Activated CD4-positive, CD25-positive, alpha-beta regulatory T cell treated with anti-CD3 and anti-CD28 coated beads, Interleukin-2, amount 50 U/mL, for 24 hours (primary cell): ENCODE data around the gene CCDC170.
A peak's percentile ranks its signal among the peaks of the same experiment; 100 is the strongest.

Source experiments
- ATAC-seq, 2 donors: fragments of 150-1000 bp; cut with Tn5 transposase; one replicate each; pipeline ENCODE4 v1.10.0; 2021; ENCODE audit warnings: mild to moderate bottlenecking in 1 of 2, moderate library complexity in 1 of 2

The CCDC170 gene

DNA sequence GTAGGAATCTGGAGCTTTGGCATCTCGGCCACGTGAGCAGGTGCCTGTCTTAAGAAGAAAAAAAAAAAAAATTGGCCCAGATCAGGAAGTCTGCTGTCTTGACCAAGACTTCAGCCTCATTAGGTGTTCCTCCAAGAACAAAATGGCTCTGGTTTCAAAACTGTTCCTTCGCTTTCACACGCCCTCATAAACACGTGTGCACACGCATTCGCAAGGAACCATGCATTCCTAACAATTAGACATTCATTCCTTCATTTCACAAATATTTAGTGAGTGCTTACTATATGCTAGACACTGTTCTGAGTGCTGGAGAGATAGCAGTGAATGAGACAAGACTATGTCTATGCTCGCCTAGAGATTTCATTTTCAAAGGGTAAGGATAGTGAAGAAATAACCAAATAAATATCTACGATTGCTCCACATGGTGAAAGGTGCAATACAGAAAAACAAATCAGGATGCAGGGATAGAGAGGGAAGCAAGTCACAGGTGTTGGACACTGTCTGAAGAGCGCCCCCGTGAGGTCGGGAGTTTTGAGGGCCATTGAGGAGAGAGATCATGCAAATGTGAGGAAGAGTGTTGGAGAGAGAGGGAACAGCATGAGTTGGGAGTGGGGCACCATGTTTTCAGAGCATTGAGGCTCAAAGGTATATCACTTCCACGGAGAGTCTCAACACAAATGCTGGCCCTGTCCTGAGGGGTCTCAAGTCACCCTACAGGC lies 53.3 kb downstream of the CCDC170 start:
- no peak for ATAC-seq

DNA sequence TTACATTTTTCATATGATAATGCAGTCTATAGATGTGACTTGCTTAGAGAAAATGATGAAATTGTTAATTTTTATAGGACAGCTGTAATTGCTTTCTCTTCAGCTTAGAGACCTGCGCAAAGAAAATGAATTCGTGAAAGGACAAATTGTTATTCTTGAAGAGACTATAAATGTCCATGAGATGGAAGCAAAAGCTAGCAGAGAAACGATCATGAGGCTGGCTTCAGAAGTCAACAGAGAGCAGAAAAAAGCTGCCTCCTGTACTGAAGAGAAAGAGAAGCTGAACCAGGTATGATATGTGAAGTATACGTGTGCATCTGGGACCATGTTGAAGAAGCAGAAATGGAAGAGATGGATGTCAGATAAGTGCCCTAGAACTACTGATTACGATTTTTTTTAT lies 54.4 kb downstream of the CCDC170 start:
- no peak for ATAC-seq

DNA sequence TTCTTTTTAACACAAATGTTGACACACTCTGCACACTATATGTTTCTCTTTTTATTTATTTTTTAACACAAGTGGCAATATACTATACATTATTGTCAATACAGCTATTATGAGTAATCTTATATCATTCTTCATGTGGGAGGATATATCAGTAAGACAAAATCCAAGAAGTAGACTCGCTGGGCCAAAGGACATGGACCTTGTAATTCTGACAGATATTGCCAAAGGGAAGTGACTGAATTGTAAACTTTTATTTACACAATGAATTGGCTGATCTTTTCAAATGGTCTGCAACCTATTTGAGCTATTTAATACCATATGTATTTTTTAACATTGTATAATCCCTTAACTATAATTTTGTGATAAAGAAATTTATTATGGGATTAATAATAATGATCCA lies 56.0 kb downstream of the CCDC170 start:
- ATAC-seq: no peak

DNA sequence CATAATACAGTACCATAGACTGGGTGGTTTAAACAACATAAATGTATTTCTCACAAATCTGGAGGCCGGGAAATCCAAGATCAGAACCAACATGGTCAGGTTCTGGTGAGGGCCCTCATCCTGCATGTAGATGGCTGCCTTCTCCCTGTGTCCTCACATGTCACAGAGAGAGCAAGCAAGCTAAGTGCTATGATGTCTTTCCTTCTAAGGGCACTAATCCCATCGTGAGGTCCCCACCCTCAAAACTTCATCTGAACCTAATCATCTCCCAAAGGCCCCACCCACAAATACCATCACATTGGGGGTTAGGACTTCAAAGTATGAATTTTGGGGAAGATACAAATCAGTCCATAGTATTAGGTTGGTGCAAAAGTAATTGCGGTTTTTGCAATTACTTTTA lies 56.8 kb downstream of the CCDC170 start:
- ATAC-seq: no peak

DNA sequence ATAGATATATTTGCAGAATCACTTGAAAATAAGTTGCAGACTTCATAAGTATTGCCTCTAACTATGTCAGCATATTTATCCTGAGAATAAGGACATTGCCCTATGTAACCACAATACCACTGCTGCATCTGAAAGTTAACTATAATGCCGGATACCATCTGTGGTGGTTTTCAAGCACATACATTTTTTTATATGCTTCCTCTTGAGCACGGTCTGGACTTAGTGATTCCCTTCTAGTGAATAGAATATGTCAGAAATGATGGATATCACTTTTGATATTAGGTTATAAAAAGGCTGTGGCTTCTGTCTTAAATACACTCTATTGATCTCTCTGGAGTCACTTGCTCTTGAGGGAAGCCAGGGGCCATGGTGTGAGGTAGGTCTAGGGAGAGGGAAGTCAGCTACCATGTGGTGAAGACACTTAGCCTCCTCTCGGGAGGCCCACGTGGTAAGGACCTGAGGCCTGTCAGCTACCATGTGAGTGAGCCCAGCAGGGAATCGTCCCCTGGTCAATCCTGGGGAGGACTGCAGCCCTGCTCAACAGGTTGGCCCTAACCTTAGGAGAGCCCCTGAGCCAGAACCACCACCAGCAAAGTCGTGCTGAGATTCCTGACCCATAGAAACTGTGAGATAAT lies 57.5 kb downstream of the CCDC170 start:
- no peak for ATAC-seq

DNA sequence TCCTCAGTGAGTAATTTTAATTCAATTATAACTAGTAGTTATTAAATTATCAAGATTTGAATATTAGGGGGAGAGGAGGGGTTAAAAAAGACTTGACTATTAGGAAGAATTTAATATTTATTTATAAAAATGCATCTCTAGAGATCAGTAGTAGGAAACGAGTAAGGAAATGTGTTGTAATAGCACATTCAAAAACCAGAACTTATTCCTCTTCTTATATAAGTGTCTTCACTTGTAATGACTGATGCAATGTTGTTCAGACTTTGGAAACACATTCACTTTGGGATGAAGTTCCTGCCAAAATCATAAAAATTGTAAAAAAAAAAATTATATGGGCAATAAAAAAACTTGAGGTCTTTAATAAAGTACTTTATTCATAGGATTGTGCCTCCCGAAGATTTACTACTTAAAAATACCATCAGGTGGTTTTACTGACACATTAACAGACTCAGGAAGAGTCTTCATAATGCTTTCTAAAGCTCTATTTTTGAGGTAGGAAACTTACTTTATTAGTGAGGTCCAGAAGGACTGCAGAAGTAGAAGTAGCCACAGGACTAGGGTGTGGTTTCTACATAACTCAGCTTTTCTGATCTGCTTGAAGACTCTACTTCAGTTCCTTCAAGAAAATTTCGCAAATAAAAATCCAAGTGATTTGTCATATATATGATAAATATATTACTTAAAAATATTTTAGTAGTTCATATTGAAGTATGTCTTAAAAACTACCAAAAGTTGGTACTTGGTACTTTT lies 59.8 kb downstream of the CCDC170 start:
- ATAC-seq: no peak

DNA sequence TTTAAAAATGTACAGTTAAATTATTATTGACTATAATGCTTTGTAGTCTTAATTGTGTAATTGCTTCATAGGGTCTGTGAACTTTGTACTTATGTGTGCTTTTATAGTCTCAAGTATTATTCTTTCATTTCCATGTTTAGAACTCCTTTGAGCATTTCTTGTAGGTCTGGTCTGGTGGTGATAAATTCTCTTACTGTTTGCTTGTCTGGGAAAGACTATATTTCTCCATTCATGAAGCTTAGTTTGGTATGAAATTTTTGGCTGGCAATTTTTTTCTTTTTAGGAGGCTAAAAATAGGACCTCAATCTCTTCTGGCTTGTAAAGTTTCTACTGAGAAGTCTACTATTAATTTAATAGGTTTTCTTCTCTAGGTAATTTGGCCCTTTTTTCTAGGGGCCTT lies 67.4 kb downstream of the CCDC170 start:
- no peak for ATAC-seq

DNA sequence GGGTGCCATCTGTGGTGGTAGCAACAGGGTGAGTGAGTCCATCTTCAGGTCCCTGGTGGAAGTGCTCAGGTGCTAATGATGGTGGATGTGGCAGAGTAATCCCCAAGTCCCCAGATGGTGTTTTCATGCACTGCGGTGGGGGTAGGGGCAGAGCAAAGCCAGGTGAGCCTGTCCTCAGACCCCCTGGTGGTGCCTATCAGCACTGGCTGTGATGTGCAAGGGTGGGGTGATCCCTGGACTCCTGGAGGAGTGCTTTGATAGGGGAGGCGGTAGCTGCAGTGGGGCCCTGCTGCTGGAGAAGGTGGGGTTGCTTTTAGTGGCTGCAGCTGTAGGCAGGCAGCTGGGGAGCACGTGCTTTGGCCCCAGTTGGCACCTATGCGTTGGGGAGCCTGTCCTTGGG lies 70.8 kb downstream of the CCDC170 start:
- no peak for ATAC-seq

DNA sequence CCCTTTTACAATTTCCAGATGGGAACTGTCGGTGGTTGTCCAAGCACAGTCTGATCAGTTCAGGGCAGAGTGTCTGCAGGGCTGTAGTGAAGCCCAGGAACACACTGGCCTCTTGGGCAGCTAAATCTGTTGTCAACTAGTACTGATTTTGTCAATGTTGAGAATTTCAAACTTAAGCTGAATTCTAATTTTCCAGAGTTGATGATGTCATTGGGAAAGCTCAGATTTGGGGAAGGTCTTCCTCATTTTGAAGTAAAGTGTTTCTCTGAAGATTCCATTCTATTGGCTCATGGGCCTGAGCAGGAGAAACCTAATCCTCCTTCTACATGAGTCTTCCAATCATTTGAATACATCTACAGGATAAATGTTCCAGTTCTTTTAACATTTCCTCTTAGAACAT lies 72.1 kb downstream of the CCDC170 start:
- ATAC-seq: no peak

DNA sequence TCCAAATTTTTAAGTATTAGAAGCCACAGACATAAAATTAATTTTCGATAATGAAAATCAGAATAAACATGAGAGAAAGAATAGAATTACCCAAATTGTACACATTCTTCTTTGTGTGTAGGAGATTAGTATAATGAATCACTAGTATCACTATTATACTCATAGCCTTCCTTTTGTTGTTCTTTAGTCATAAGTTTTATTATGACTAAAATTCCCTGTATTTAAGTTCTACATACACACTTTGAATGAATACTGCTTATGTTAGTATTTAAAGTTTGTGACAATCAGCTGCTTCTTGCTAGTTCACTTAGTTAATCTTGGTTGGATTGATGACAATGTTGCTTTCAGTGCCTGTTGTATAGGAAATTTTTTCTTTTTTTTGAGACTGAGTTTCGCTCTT lies 72.7 kb downstream of the CCDC170 start:
- peak; percentile 70 to 83 for ATAC-seq

DNA sequence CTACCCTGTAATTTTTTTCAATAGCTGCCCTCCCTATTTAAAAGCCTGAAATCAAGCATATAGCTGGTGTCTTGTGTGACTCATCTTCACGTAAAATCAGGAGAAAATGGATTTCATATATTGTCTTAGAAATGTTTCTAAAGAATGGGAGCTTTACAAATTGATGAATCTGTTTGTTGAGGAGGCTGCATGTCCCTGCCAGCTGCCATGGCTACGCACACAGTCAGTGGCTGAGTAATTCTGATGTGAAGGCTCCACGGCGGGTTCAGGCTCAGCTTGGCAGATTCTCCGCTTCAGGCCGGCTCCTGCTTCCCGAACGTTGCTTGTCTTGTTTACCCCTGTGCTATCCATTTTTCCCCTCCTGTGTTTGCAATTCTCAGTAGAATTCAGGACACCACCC lies 82.8 kb downstream of the CCDC170 start:
- ATAC-seq: no peak

DNA sequence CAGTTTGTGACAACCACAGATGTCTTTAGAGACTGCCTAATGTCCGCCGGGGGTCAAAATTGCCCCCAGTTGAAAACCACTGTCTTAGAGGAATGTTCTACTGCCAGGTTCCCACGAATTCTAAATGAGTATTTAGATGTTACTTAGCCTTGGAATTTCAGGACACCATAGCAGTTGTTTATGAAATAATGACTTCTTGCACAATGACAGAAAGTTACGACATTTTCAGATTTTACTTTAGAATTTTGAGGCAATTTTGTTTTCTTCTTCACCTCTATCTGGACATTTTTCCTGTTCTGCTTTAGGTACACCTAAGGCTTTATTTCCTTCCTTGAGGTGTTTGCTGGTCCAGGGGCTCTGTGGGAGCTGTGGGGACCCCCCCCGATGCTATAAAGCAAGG lies 83.4 kb downstream of the CCDC170 start:
- ATAC-seq: no peak

DNA sequence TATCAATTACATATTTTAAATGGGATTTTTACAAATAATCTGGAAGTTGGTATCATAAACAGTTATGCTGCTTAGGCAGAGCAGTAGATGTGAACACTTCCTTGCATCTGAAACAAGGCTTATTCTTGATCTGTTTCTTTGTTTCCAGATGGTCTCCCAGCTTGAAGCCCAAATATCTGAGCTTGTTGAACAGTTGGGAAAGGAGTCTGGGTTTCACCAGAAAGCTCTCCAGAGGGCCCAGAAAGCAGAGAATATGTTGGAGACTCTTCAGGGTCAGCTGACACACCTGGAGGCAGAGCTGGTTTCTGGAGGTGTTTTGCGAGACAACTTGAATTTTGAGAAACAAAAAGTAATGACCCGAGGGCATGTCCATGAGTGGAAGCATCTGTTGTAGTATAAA lies 91.9 kb downstream of the CCDC170 start:
- no peak for ATAC-seq

DNA sequence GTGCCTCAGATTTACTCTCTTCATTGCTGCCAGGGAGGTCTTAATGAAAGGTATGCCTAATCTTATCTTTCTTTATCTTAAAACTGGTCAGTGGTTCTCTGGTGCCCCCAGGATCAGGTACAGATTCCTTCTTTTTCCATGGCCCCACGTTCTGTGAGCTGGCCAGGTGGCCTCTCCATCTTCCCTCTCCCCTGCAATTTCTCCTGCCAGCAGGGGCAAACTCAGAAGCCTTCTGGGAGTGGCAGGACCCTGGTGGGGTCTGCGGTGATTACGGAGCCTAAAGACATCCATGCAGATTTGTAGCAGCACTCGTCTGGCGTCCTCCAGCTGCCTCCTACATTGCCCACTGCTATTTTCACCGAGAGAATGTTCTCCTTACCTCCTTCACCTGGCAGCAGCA lies 95.8 kb downstream of the CCDC170 start:
- no peak for ATAC-seq

DNA sequence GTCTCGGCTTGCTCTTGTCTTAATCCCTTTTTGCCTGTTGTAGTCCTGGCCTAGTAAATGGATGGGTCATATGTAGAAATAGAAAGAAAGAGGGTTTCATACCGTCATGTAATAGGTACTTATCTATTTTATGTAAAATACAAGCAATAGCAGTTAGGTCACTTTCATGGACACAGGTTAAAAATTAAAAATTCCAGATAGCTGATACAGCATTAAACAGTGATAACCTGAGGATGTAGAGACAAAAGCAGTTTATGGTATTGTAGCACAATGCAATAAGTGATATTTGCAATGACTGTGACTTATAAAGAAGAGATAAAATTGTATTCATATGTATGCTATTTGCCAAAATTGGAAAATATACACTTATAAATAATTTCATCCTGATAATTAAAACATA lies 96.9 kb downstream of the CCDC170 start:
- ATAC-seq: no peak

DNA sequence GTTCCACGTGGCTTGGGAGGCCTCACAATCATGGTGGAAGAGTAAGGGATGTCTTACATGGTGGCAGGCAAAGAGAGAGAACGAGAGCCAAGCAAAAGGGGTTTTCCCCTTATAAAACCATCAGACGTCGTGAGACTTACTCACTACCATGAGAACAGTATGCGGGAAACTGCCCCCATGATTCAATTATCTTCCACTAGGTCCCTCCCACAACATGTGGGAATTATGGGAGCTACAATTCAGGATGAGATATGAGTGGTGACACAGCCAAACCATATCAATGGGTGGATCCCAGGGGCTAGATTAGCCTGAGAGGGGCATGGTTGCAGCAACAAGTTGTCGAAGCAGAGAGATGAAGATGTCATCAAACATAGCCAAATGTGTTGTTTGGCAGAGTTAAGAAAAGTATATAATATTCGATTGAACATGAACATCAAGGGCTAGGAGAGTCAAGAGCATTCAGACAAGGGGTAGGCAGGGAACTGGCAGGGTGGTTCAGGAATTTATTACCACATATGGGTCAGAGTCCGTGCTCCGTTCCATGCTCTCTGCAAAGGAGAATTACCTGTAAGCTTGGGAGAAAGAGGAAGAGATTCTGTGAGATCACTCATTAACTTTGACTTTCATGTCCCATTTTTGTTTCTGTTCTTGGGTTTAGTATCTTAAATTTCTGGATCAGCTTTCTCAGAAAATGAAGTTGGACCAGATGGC lies 98.8 kb downstream of the CCDC170 start:
- no peak for ATAC-seq

DNA sequence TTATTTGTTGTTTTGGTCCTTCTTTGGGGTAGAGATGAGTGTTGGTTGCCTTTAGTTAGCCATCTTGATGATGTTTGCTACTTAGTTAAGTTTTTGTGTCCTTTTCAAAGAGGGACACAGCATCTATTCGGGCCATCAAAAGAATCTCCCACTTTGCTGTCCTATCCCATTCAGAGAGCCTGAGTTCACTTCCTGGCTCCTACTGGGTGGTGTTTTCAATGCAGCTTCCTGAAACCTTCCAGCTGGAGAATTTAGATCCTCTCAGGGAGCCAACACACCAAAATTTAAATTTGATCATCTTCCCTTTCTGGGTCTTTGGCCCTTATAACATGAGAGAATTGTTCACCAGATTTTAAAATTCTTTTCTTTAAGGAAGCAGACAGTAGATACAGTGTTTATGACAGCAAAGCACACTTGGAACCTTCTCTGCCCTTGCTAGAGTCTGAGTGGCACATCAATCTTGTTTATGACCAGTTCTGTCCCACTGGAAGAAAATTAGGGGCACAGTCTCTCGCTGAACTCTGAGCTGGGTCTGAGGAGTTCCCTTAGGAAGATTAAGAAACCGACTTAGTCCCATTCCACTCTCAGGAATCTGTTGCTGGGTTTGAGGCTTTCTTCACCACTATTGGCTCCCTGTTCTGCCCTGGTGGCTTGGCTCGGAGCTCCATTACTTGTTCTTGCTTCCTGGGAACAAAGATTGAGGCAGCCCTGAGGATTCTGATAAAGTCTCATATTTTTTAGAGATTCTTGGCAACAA lies 115.5 kb downstream of the CCDC170 start:
- no peak for ATAC-seq

DNA sequence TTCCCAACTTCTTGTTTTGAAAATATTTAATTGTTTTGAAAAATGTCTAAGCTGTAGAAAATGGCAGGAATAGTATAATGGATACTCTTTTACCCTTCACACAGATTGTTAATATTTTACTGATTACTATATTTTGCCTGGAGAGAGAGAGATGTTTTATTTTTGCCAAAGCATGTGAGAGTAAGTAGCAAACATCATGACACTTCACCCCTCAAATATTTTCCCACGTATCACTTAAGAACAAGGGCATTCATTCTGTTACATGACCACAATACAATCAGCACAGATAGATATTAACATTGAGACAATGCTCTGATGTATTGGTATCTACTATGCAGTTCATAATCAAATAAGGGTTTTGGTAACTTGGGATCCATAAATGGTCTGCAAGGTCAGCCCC lies 116.5 kb downstream of the CCDC170 start:
- no peak for ATAC-seq

DNA sequence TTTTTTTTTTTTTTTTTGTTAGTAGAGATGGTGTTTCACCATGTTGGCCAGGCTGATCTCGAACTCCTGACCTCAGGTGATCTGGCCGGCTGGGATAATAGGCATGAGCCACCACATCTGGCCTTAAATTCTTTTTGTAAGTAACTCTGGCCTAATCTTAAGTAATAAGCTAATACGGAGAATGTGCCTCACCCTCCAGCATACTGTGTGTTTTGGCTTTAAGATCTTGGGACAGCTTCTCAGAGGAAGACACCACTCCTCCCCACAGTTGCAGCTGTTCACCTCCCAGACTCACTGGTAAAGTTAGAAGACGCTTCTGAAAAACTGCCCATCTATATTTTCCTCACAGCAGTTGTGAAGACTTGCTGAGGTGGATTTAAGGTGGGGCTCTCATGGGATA lies 120.8 kb downstream of the CCDC170 start:
- ATAC-seq: no peak

DNA sequence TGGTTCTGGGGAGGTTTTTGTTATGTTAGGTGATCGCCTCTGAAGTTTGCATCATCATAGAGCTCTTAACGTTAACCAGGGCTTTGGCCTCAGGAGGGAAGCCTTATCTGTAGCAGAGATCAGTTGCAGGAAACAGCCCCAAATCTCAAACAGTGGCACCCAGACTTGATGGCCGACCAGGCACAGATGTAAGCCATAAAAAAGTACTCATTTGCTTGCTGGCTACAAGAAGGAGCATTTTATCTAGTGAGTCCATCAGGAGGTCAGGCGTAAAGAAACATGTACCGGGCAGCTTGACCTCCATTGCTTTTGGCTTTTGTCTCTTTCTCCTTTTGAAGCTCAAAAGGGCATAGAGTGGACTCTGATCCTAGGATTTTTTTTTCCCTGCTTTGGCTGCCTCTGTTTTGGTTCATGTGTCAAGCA lies 122.3 kb downstream of the CCDC170 start:
- ATAC-seq: no peak

DNA sequence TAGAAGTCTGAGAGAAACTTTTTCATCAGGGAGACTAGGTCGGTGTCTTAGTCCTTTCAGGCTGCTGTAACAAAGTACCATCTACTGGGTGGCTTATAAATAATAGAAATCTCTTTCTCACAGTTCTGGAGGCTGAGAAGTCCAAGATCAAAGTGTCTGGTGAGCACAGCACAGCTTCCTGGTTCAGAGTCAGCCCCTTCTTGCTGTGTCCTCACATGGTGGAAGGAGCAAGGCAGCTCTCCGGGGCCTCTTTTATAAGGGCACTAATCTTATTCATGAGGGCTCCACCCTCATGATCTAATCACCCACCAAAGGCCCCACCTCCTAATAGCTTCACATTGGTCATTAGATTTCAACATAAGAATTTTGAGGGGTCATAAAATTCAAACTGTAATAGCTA lies 122.8 kb downstream of the CCDC170 start:
- no peak for ATAC-seq

DNA sequence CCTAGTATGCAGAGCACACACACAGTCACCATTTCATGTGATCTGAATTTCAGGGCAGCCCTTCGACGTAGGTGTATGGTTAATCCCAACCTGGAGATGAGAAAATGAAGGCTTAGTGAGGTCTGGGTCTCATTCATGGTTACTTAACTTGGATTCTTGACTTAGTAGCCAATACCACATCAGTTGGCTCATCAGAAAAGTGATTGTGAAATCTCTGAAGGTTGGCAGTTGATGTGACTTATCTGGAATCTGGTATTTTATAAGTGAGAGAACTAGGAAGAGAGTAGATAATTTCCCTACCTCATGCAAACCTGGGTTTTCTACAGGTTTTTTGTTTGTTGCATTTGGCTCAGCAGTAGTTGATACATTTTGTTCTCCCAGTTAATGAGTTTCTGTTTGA lies 123.7 kb downstream of the CCDC170 start:
- no peak for ATAC-seq

DNA sequence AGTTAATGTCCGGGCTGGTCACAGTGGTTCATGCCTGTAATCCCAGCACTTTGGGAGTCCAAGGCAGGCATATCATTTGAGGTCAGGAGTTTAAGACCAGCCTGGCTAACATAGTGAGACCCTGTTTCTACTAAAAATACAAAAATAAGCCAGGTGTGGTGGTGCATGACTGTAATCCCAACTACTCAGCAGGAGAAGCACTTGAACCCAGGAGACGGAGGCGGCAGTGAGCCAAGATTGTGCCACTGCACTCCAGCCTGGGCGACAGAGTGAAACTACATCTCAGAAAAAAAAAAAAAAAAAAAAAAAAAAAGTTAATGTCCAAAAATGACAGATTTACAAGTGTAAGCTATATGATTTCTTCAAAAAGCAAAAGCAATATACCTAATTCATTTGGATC lies 124.9 kb downstream of the CCDC170 start:
- ATAC-seq: no peak
